Adrenal gland (tissue), 12 donors: ENCODE data around the gene GPR37L1. TPM values are rescaled to one million over a fixed set of nuclear protein-coding genes. Genes with fewer than 3 reads are reported as not detected.
A peak's percentile ranks its signal among the peaks of the same experiment; 100 is the strongest.

Source experiments
- DNase-seq, 7 donors: peaks; one replicate each; pipeline ENCODE4 v3.0.0-alpha.2; 2019 to 2020
- H3K27ac ChIP-seq, 5 donors: fragments of 200-600 bp; sonication (generic) in 4 of 5; 1 replicate in 3 of 5; 2 replicates in 2 of 5; pipeline versions ENCODE4 v1.5.1 to v1.8.0; 2016 to 2020; ENCODE audit warnings: mild to moderate bottlenecking in 1 of 5
- H3K27me3 ChIP-seq: fragments of 200-600 bp; 2 replicates; pipeline ENCODE4 v1.8.0; 2021
- H3K36me3 ChIP-seq, 2 donors: fragments of 200-600 bp; replicated peaks in 1 of 2; 1 replicate in 1 of 2; 2 replicates in 1 of 2; pipeline versions ENCODE4 v1.5.1 to v1.8.0; 2018 to 2022
- H3K4me1 ChIP-seq, 2 donors: fragments of 200-600 bp; replicated peaks in 1 of 2; 1 replicate in 1 of 2; 2 replicates in 1 of 2; pipeline versions ENCODE4 v1.5.1 to v1.8.0; 2018 to 2021
- H3K4me3 ChIP-seq, 4 donors: fragments of 200-600 bp; sonication (generic) in 3 of 4; one replicate each; pipeline ENCODE4 v1.5.1; 2016 to 2018
- H3K9me3 ChIP-seq, 3 donors: fragments of 200-600 bp; sonication (generic) in 1 of 3; replicated peaks in 1 of 3; 1 replicate in 2 of 3; 2 replicates in 1 of 3; pipeline versions ENCODE4 v1.5.1 to v1.8.0; 2016 to 2021
- CTCF ChIP-seq, 6 experiments: fragments of 450-650 bp in 4 of 6; fragments of 200-600 bp in 2 of 6; sonication (generic) in 1 of 6; IDR thresholded peaks; 1 replicate in 5 of 6; 2 replicates in 1 of 6; pipeline versions ENCODE4 v1.5.1 to v1.8.0; 2016 to 2021; ENCODE audit warnings: antibody characterized with exemption in 6 of 6, mild to moderate bottlenecking in 2 of 6, moderate library complexity in 1 of 6
- POLR2A ChIP-seq, 2 donors: fragments of 450-650 bp; IDR thresholded peaks; one replicate each; pipeline ENCODE4 v1.6.1; 2017; ENCODE audit warnings: antibody characterized with exemption in 2 of 2, mild to moderate bottlenecking in 2 of 2, moderate library complexity in 1 of 2
- WGBS, 4 donors: extraction: QIAGEN DNeasy Blood & Tissue Kit in 2 of 4; methylation state at CpG; one replicate each; pipeline versions ENCODE4 v1.1.5 to v1.1.7; 2013 to 2017; 5-methylcytosine and 5-hydroxymethylcytosine counted together
- intact Hi-C, 2 donors: fragments of 100-400 bp; cut with DNase I; formaldehyde crosslinking; loops; one replicate each; pipeline versions ENCODE4 v1.14.1 to v1.15.0; 2022 to 2023
- polyA plus RNA-seq, 3 donors: library from polyadenylated mRNA; stranded (reverse); fragments of 200-250 nt in 2 of 3; fragments of 350-450 nt in 1 of 3; fragmentation: Illumina TruSeq in 1 of 3; extraction: RNeasy Lipid Tissue Mini Kit (QIAGEN cat#74804) in 1 of 3; gene quantifications; one replicate each; pipeline ENCODE4 v1.2.3, GENCODE V29; 2013 to 2014
- total RNA-seq, 9 donors: library from RNA; depleted of rRNA in 4 of 9; stranded (reverse); fragments of >200 nt in 4 of 9; fragments of 120-200 nt in 1 of 9; fragmentation: NEBNext Ultra II Directional in 1 of 9; extraction: Animal tissue kit (Norgen Biotek cat#: 25700) in 1 of 9; gene quantifications; one replicate each; pipeline versions ENCODE4 v1.1.0 to v1.2.4, GENCODE V29; 2013 to 2023
- donor health status: healthy with polysubstance abuse.
- donor health status: Bipolar disorder and iron deficiency.
- donor health status: DM: yes; HTN: yes; CAD: no.
- donor health status: DM: no; HTN: no; CAD: no.
- donor health status: DM: no; HTN: no; CAD: no.
- donor health status: DM: yes; HTN: yes; CAD: no.

The GPR37L1 gene
- total and polyA plus RNA-seq, 12 donors, result under 0.01 to 0.49 (median 0.24) TPM; not detected in 1

GRCh38 chr1:202127061-202127460, 4.3 kb downstream of the GPR37L1 start:
- H3K4me1 ChIP-seq, result peaks cover 21 to 25% of the 10 kb centered on the region in 2 donors
- H3K27ac ChIP-seq, result no peak overlapping the region
- no peak for DNase-seq
- no peaks in the 10 kb centered on the region for H3K36me3 ChIP-seq
- no peaks in the 10 kb centered on the region for H3K27me3 ChIP-seq
- H3K9me3 ChIP-seq, result no peaks in the 10 kb centered on the region
- intact Hi-C loops, result loop anchor here (10.0 kb wide), 1 partner anchor 232 kb away; no protein-coding TSS in a partner anchor
- 79 to 92% (median 82%) methylated on average over 6 of the region's 6 CpGs for WGBS, 4 donors
- TF ChIP-seq CTCF (IDR thresholded peaks at IDR 0.05) (no peak), POLR2A (IDR thresholded peaks at IDR 0.05) (no peak)
- H3K4me3 ChIP-seq, result no peak overlapping the region

GRCh38 chr1:202127836-202128622, 5.3 kb downstream of the GPR37L1 start:
- Histone ChIP-seq H3K27ac (no peak overlapping the region), H3K9me3 (no peaks in the 10 kb centered on the region), H3K4me1 (peaks cover 31 to 35% of the 10 kb centered on the region in 2 donors), H3K36me3 (no peaks in the 10 kb centered on the region), H3K27me3 (no peaks in the 10 kb centered on the region), H3K4me3 (no peak overlapping the region)
- no peak for DNase-seq
- WGBS, 4 donors, result 95 to 98% (median 96%) methylated on average over 3 to 26 of the region's 26 CpGs
- no peak for TF ChIP-seq CTCF (IDR thresholded peaks at IDR 0.05)
- no peak for TF ChIP-seq POLR2A (IDR thresholded peaks at IDR 0.05)
- intact Hi-C loops, result loop anchor here (10.0 kb wide), 1 partner anchor 233 kb away; no protein-coding TSS in a partner anchor

- no peak overlapping the region for H3K4me3 ChIP-seq
- no peaks in the 10 kb centered on the region for H3K9me3 ChIP-seq
- DNase-seq, result peak in 6 of 7 donors; percentile 43 to 69 (median 50)
- peaks cover 38 to 49% of the 10 kb centered on the region in 2 donors for H3K4me1 ChIP-seq
- peak overlapping the region in 3 of 5 donors; percentile 55 to 100 (median 95) for H3K27ac ChIP-seq
- no peak for TF ChIP-seq POLR2A (IDR thresholded peaks at IDR 0.05)
- no peak for TF ChIP-seq CTCF (IDR thresholded peaks at IDR 0.05)
- intact Hi-C loops, result loop anchor here (10.0 kb wide), 1 partner anchor 235 kb away; no protein-coding TSS in a partner anchor
- WGBS, 4 donors, result 55 to 69% (median 62%) methylated on average over 6 to 8 of the region's 8 CpGs
- H3K27me3 ChIP-seq, result no peaks in the 10 kb centered on the region
- peaks cover 0 to 16% of the 10 kb centered on the region in 2 donors for H3K36me3 ChIP-seq
Observed at GRCh38 chr1:202129453-202130296, 7.0 kb downstream of the GPR37L1 start.

GRCh38 chr1:202130297-202130721, 7.6 kb downstream of the GPR37L1 start:
- TF ChIP-seq POLR2A (IDR thresholded peaks at IDR 0.05), result no peak
- no peak for TF ChIP-seq CTCF (IDR thresholded peaks at IDR 0.05)
- H3K9me3 ChIP-seq, result no peaks in the 10 kb centered on the region
- intact Hi-C loops, result no loop called here
- peak; percentile 47 to 77 (median 60) for DNase-seq
- WGBS, 4 donors, result 41 to 48% (median 43%) methylated on average over 10 to 11 of the region's 11 CpGs
- H3K4me1 ChIP-seq, result peaks cover 38 to 54% of the 10 kb centered on the region in 2 donors
- H3K27ac ChIP-seq, result peak overlapping the region in 3 of 5 donors; percentile 55 to 100 (median 95)
- peaks cover 0 to 21% of the 10 kb centered on the region in 2 donors for H3K36me3 ChIP-seq
- no peak overlapping the region for H3K4me3 ChIP-seq
- H3K27me3 ChIP-seq, result no peaks in the 10 kb centered on the region
